Measurements from ENCODE around the gene LRRC52.

Gene LRRC52

DNA sequence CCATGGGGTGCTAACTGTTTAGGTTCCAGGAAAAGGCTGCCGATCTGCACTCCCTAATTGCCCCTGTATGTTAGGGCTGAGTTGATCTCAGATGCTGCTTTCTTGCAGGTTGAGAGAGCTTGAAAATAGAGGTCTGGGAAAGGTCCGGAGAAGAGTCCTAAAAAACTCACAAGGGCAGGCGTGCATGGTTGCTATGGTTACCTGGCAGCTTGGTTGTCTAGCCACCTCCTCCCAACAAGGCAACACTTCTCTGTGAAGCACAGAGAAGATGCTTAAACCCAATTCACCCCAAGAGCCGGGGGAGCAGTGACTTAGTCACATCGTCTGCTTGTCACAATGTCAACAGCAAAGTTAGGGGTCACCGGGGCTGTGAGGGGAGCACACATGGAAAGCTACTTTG, 31.0 kb upstream of the LRRC52 start:
- Histone ChIP-seq H3K4me3 (ENCODE audit: low read length in 2 of 2) (no peak overlapping the region), H3K27me3 (ENCODE audit: control insufficient read depth in 1 of 2, insufficient read depth in 2 of 2, low read length in 2 of 2) (no peaks in the 10 kb centered on the region), H3K9me3 (ENCODE audit: control insufficient read depth in 2 of 2, low read length in 2 of 2) (no peaks in the 10 kb centered on the region), H3K9ac (ENCODE audit: low read length in 2 of 2) (no peak overlapping the region), H3K4me1 (ENCODE audit: control insufficient read depth, insufficient read depth, low read length) (no peaks in the 10 kb centered on the region), H3K36me3 (ENCODE audit: control insufficient read depth in 2 of 2, insufficient read depth in 2 of 2, low read length in 2 of 2) (no peaks in the 10 kb centered on the region), H3K27ac (ENCODE audit: low read length) (no peak overlapping the region)

DNA sequence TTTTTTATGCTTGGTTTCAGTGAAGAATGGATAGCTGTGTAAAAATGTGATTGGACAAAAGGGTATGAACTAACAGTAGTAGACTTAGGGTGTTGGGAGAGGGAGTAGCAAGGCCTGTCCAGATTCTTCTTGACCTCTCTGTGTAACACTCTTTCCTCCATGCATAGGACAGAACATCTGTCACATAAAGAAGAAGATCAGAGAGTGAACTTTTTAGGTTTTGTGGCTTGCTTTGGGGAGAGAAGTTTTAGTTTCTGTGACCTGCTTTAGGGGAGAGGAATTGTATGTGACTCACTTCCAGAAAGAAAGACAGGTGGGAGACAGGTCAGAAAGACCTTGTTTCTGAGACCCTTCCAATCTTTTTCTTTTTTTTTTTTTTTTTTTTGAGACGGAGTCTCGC, 27.3 kb upstream of the LRRC52 start:
- no peaks in the 10 kb centered on the region for H3K36me3 ChIP-seq (ENCODE audit: control insufficient read depth in 2 of 2, insufficient read depth in 2 of 2, low read length in 2 of 2)
- no peak overlapping the region for H3K27ac ChIP-seq (ENCODE audit: low read length)
- H3K9me3 ChIP-seq (ENCODE audit: control insufficient read depth in 2 of 2, low read length in 2 of 2) = no peaks in the 10 kb centered on the region
- peaks cover 0 to 2% of the 10 kb centered on the region in 2 donors for H3K27me3 ChIP-seq (ENCODE audit: control insufficient read depth in 1 of 2, insufficient read depth in 2 of 2, low read length in 2 of 2)
- H3K4me3 ChIP-seq (ENCODE audit: low read length in 2 of 2) = no peak overlapping the region
- no peak overlapping the region for H3K9ac ChIP-seq (ENCODE audit: low read length in 2 of 2)
- no peaks in the 10 kb centered on the region for H3K4me1 ChIP-seq (ENCODE audit: control insufficient read depth, insufficient read depth, low read length)

DNA sequence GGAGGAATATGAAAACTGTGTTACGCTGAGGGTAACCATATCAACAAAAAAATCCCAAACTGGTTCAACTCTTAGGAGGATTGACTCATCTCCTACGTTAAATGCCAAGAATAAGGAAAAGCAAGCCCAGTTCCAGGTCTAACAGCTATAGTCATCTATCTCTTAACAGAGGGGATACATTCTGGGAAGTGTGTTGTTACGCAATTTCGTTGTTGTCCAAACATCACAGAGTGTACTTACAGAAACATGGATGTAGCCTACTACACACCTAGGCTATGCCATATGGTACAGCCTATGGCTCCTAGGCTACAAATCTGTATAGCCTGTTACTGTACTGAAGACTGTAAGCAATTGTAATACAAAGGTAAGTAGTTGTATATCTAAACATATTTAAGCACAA, 23.2 kb upstream of the LRRC52 start:
- Histone ChIP-seq H3K27me3 (ENCODE audit: control insufficient read depth in 1 of 2, insufficient read depth in 2 of 2, low read length in 2 of 2) (peaks cover 0 to 2% of the 10 kb centered on the region in 2 donors), H3K4me1 (ENCODE audit: control insufficient read depth, insufficient read depth, low read length) (no peaks in the 10 kb centered on the region), H3K36me3 (ENCODE audit: control insufficient read depth in 2 of 2, insufficient read depth in 2 of 2, low read length in 2 of 2) (no peaks in the 10 kb centered on the region), H3K4me3 (ENCODE audit: low read length in 2 of 2) (no peak overlapping the region), H3K9me3 (ENCODE audit: control insufficient read depth in 2 of 2, low read length in 2 of 2) (peaks cover 2 to 4% of the 10 kb centered on the region in 2 donors), H3K9ac (ENCODE audit: low read length in 2 of 2) (no peak overlapping the region), H3K27ac (ENCODE audit: low read length) (no peak overlapping the region)

DNA sequence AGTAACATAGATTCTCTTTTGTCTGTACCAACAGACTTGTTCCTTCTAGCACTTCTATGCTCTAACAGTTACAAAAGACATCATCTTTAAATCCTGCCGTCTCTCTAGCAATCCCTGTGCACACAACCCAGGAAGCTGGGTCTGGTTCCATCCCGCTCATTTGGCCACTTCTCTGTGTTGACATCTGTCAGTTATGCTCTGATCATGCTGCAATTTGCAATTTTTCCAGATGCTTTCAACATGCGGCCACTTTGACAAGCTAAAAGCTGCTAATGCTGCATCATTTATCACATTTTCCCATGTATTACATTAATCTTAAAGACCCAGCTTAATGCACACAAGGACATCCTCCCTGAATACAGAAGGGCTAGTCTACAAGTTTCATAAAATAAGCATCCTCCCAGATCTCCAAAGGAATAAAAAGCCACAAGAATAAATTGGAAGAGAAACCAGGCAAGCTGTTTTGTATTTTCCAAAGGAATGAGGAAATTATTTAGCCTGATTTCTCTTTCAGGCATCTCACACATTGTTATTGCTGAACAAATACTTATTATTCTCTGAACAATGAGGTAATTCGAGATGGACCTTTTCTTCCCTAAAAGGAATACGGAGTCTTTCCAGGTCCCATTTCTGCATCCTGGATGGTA, 19.0 kb upstream of the LRRC52 start:
- H3K4me1 ChIP-seq (ENCODE audit: control insufficient read depth, insufficient read depth, low read length) = no peaks in the 10 kb centered on the region
- H3K4me3 ChIP-seq (ENCODE audit: low read length in 2 of 2) = no peak overlapping the region
- H3K9me3 ChIP-seq (ENCODE audit: control insufficient read depth in 2 of 2, low read length in 2 of 2) = peaks cover 2 to 4% of the 10 kb centered on the region in 2 donors
- H3K27ac ChIP-seq (ENCODE audit: low read length) = no peak overlapping the region
- H3K27me3 ChIP-seq (ENCODE audit: control insufficient read depth in 1 of 2, insufficient read depth in 2 of 2, low read length in 2 of 2) = peaks cover 0 to 5% of the 10 kb centered on the region in 2 donors
- no peaks in the 10 kb centered on the region for H3K36me3 ChIP-seq (ENCODE audit: control insufficient read depth in 2 of 2, insufficient read depth in 2 of 2, low read length in 2 of 2)
- H3K9ac ChIP-seq (ENCODE audit: low read length in 2 of 2) = no peak overlapping the region

DNA sequence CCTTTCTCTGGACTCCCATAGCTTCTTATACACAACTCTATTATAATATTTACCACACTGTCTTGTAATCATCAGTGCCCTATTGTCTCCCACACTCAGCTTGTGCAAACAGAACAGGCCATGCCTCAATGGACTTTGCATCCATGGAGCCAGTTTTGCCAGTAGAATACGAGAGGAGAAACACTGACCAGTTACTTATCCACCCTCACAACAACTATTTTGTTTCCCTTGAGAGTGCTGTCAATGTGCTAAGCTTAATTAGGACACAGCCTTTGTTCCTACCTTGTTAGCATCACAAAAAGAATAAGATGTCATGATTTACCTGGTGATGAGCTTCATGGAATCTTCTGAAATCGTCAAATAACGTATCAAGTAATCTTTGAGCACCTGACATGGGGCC, 18.1 kb upstream of the LRRC52 start:
- H3K27ac ChIP-seq (ENCODE audit: low read length) = no peak overlapping the region
- peaks cover 2 to 4% of the 10 kb centered on the region in 2 donors for H3K9me3 ChIP-seq (ENCODE audit: control insufficient read depth in 2 of 2, low read length in 2 of 2)
- no peak overlapping the region for H3K4me3 ChIP-seq (ENCODE audit: low read length in 2 of 2)
- no peak overlapping the region for H3K9ac ChIP-seq (ENCODE audit: low read length in 2 of 2)
- H3K4me1 ChIP-seq (ENCODE audit: control insufficient read depth, insufficient read depth, low read length) = no peaks in the 10 kb centered on the region
- peaks cover 0 to 5% of the 10 kb centered on the region in 2 donors for H3K27me3 ChIP-seq (ENCODE audit: control insufficient read depth in 1 of 2, insufficient read depth in 2 of 2, low read length in 2 of 2)
- H3K36me3 ChIP-seq (ENCODE audit: control insufficient read depth in 2 of 2, insufficient read depth in 2 of 2, low read length in 2 of 2) = no peaks in the 10 kb centered on the region

DNA sequence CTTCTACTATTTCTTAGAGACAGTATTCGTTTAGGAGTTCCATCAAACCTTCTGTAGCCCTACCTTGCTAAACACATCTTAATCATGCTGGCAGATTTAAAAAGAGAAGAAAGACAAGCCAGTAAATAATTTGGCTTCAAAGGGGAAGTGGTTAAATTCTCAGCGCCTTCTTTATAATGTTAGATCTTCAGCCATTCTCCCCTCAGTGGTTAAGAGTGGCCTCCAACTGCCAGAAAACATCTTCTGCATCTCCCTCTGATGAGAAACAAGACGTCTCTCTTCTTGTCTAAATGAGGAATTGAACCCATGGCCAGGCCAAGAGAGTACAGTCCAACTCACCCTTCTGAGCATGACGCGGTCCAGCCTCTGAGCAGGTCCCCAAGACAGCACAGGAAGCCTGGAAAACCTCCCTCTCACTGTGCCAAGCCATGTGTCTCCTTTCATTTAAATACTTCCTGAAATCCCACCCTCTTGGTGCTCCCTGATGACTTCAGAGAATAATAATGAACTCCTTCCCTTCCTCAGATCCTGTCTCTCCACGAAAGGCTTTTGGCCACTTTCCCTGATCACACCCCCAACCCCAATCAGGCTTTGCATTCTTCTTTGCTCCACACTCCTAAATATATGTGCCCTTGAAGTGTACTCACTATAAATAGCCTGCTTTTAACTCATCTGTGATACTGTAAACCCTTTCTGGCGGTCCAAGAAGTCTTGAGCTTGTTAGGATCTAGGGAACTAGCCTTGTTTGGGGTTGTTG, 16.4 kb upstream of the LRRC52 start:
- Histone ChIP-seq H3K27me3 (ENCODE audit: control insufficient read depth in 1 of 2, insufficient read depth in 2 of 2, low read length in 2 of 2) (peaks cover 0 to 3% of the 10 kb centered on the region in 2 donors), H3K27ac (ENCODE audit: low read length) (no peak overlapping the region), H3K9ac (ENCODE audit: low read length in 2 of 2) (no peak overlapping the region), H3K9me3 (ENCODE audit: control insufficient read depth in 2 of 2, low read length in 2 of 2) (peaks cover under 1 to 2% of the 10 kb centered on the region in 2 donors), H3K36me3 (ENCODE audit: control insufficient read depth in 2 of 2, insufficient read depth in 2 of 2, low read length in 2 of 2) (no peaks in the 10 kb centered on the region), H3K4me3 (ENCODE audit: low read length in 2 of 2) (no peak overlapping the region), H3K4me1 (ENCODE audit: control insufficient read depth, insufficient read depth, low read length) (no peaks in the 10 kb centered on the region)

DNA sequence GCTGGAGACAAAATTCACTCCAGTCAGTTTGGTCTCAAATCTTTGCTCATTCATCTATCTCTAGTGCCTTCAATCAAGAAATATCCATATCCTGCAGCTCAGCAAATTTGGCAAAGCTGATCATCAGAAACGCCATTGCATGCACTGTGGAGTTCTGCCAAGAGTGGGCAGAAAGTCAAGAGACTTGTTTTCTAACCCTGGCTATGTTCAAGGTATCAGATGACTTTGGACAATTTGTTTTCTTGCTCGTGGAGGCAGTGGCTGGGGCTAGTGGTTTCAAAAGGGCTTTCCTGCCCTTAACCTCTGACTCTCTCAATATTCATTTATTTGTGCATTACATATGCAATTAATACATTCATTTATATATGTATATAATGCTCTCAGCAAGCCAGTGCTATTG, 12.8 kb upstream of the LRRC52 start:
- Histone ChIP-seq H3K9me3 (ENCODE audit: control insufficient read depth in 2 of 2, low read length in 2 of 2) (no peaks in the 10 kb centered on the region), H3K36me3 (ENCODE audit: control insufficient read depth in 2 of 2, insufficient read depth in 2 of 2, low read length in 2 of 2) (no peaks in the 10 kb centered on the region), H3K4me3 (ENCODE audit: low read length in 2 of 2) (no peak overlapping the region), H3K27me3 (ENCODE audit: control insufficient read depth in 1 of 2, insufficient read depth in 2 of 2, low read length in 2 of 2) (peaks cover 0 to 3% of the 10 kb centered on the region in 2 donors), H3K27ac (ENCODE audit: low read length) (no peak overlapping the region), H3K9ac (ENCODE audit: low read length in 2 of 2) (no peak overlapping the region), H3K4me1 (ENCODE audit: control insufficient read depth, insufficient read depth, low read length) (no peaks in the 10 kb centered on the region)

DNA sequence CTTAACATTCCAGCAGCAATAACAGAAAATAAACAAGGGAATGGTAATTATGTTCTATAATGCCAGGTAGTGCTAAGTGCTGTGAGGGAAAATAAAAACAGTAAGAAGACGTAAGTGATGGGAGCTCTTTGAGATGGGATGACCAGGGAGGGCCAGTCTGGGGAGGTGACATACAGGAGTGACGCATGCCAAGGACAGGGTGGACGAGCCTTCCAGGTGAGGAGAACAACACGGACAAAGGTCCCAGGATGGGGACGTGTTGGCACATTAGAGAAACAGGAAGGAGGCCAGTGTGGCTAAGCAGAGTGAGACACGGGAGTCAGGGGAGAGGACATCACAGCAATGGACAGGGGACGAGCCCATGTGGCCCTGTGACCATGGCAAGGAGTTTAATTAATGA, 11.7 kb upstream of the LRRC52 start:
- Histone ChIP-seq H3K9me3 (ENCODE audit: control insufficient read depth in 2 of 2, low read length in 2 of 2) (no peaks in the 10 kb centered on the region), H3K4me3 (ENCODE audit: low read length in 2 of 2) (no peak overlapping the region), H3K9ac (ENCODE audit: low read length in 2 of 2) (no peak overlapping the region), H3K36me3 (ENCODE audit: control insufficient read depth in 2 of 2, insufficient read depth in 2 of 2, low read length in 2 of 2) (no peaks in the 10 kb centered on the region), H3K27ac (ENCODE audit: low read length) (no peak overlapping the region), H3K4me1 (ENCODE audit: control insufficient read depth, insufficient read depth, low read length) (no peaks in the 10 kb centered on the region), H3K27me3 (ENCODE audit: control insufficient read depth in 1 of 2, insufficient read depth in 2 of 2, low read length in 2 of 2) (no peaks in the 10 kb centered on the region)

DNA sequence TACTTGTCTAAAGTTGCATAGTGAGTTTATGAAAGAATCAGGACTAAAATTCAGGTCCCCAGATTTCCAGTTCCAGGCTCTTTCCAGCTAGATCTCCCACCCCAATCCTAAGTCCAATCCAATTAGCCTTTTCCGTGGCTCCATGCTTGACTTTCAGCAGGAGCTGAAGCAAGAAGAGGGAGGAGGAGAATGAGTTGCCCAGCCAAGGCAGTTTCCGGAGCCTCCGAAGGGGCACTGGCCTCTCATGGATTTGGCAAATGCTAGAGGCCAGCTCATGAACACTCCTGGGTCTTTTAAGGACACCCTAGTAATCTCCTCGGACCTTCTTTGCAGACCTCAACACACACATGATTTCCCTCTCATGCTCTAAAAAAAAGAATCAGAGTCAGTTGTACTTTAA, 10.5 kb upstream of the LRRC52 start:
- H3K4me1 ChIP-seq (ENCODE audit: control insufficient read depth, insufficient read depth, low read length) = no peaks in the 10 kb centered on the region
- no peak overlapping the region for H3K4me3 ChIP-seq (ENCODE audit: low read length in 2 of 2)
- H3K9me3 ChIP-seq (ENCODE audit: control insufficient read depth in 2 of 2, low read length in 2 of 2) = no peaks in the 10 kb centered on the region
- no peak overlapping the region for H3K9ac ChIP-seq (ENCODE audit: low read length in 2 of 2)
- H3K36me3 ChIP-seq (ENCODE audit: control insufficient read depth in 2 of 2, insufficient read depth in 2 of 2, low read length in 2 of 2) = no peaks in the 10 kb centered on the region
- H3K27ac ChIP-seq (ENCODE audit: low read length) = no peak overlapping the region
- H3K27me3 ChIP-seq (ENCODE audit: control insufficient read depth in 1 of 2, insufficient read depth in 2 of 2, low read length in 2 of 2) = no peaks in the 10 kb centered on the region

DNA sequence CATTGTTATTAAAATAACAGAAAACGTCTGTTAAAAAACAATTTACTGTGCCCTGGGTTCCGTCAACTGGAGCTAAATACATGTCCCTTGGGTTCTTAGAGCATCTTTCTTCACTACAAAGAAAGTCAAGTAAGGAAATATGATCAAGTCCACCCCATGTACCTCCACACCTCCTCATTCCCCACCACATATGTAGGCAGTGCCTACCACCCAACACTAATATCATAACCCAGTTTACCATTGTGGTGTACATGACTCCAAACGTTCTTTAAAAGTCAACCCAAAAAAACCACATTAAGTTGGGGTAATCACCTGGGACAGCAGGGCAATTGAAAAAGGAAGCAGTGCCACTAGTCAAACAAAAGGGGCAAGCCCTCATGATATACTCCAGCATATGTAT, 7.8 kb upstream of the LRRC52 start:
- Histone ChIP-seq H3K4me3 (ENCODE audit: low read length in 2 of 2) (no peak overlapping the region), H3K9ac (ENCODE audit: low read length in 2 of 2) (no peak overlapping the region), H3K27me3 (ENCODE audit: control insufficient read depth in 1 of 2, insufficient read depth in 2 of 2, low read length in 2 of 2) (no peaks in the 10 kb centered on the region), H3K36me3 (ENCODE audit: control insufficient read depth in 2 of 2, insufficient read depth in 2 of 2, low read length in 2 of 2) (no peaks in the 10 kb centered on the region), H3K27ac (ENCODE audit: low read length) (no peak overlapping the region), H3K4me1 (ENCODE audit: control insufficient read depth, insufficient read depth, low read length) (no peaks in the 10 kb centered on the region), H3K9me3 (ENCODE audit: control insufficient read depth in 2 of 2, low read length in 2 of 2) (no peaks in the 10 kb centered on the region)
